ENCODE data around the gene MUCL1.

DNA sequence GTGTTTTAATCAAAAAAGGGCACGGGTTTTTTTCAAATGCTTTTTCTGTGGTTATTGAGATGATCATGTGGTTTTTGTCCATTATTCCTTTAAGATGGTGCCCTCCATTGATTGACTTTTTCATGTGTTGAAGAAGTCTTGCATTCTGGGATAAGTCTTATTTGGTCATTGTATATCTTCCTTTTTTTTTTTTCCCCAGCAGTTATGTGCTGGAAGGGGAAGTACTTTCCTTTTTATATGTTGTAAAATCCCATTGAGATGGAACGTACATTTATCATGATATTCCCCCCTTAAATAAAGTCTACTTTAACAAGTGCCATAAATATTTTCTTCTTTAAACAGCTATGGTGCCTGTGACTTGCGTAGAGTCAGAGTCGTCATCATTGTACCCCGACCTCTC, 24.8 kb upstream of the MUCL1 start:
- TF ChIP-seq, protein P1, sequence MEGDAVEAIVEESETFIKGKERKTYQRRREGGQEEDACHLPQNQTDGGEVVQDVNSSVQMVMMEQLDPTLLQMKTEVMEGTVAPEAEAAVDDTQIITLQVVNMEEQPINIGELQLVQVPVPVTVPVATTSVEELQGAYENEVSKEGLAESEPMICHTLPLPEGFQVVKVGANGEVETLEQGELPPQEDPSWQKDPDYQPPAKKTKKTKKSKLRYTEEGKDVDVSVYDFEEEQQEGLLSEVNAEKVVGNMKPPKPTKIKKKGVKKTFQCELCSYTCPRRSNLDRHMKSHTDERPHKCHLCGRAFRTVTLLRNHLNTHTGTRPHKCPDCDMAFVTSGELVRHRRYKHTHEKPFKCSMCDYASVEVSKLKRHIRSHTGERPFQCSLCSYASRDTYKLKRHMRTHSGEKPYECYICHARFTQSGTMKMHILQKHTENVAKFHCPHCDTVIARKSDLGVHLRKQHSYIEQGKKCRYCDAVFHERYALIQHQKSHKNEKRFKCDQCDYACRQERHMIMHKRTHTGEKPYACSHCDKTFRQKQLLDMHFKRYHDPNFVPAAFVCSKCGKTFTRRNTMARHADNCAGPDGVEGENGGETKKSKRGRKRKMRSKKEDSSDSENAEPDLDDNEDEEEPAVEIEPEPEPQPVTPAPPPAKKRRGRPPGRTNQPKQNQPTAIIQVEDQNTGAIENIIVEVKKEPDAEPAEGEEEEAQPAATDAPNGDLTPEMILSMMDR (IDR thresholded peaks at IDR 0.05; ENCODE audit: low read depth, low read length): no peak
- TF ChIP-seq POLR2A (IDR thresholded peaks at IDR 0.05; ENCODE audit: extremely low read depth, insufficient read length): no peak

Data from NB4 (cell line).